K562 (cell line): Measurements from ENCODE around the gene KCNH2. TPM values are rescaled to one million over a fixed set of nuclear protein-coding genes. Genes with fewer than 3 reads are reported as not detected.

ENCODE experiments used
- ARID2 ChIP-seq: fragments of 450-650 bp; IDR thresholded peaks from 2 replicates; pipeline ENCODE4 v1.6.1; 2017; ENCODE audit warnings: antibody characterized with exemption, mild to moderate bottlenecking
- CBFB ChIP-seq: sonication (generic); formaldehyde crosslinking; IDR thresholded peaks from 2 replicates; pipeline ENCODE4 v1.4.0; 2020; ENCODE audit warnings: mild to moderate bottlenecking, missing genetic modification reagents
- CC2D1A ChIP-seq: fragments of 450-650 bp; IDR thresholded peaks from 2 replicates; pipeline ENCODE4 v1.6.1; 2017; ENCODE audit warnings: mild to moderate bottlenecking
- DIDO1 ChIP-seq: fragments of 450-650 bp; IDR thresholded peaks from 2 replicates; pipeline ENCODE4 v1.6.1; 2016; ENCODE audit warnings: low read depth, missing biosample characterization, missing genetic modification characterization
- ELF1 ChIP-seq: fragments of 200-800 bp; sonication (Bioruptor generic); IDR thresholded peaks from 2 replicates; pipeline ENCODE4 v1.6.1; 2016; ENCODE audit warnings: missing genetic modification characterization, missing compliant biosample characterization
- GATAD2B ChIP-seq: fragments of 450-650 bp; IDR thresholded peaks from 2 replicates; pipeline ENCODE4 v1.6.1; 2017; ENCODE audit warnings: mild to moderate bottlenecking, borderline replicate concordance
- KLF6 ChIP-seq: fragments of 250-450 bp; sonication (Bioruptor Pico); IDR thresholded peaks from 2 replicates; pipeline ENCODE4 v1.4.0; 2020; ENCODE audit warnings: mild to moderate bottlenecking, moderate library complexity, borderline replicate concordance
- L3MBTL2 ChIP-seq: fragments of 450-650 bp; IDR thresholded peaks from 2 replicates; pipeline ENCODE4 v1.6.1; 2016; ENCODE audit warnings: mild to moderate bottlenecking, moderate library complexity
- LCOR ChIP-seq: sonication (generic); formaldehyde crosslinking; IDR thresholded peaks from 2 replicates; pipeline ENCODE4 v1.8.0; 2022; ENCODE audit warnings: mild to moderate bottlenecking, missing genetic modification reagents
- NCOA6 ChIP-seq: fragments of 450-650 bp; IDR thresholded peaks from 2 replicates; pipeline ENCODE4 v1.6.1; 2017; ENCODE audit warnings: mild to moderate bottlenecking
- NFIX ChIP-seq: fragments of 250-450 bp; sonication (Bioruptor Pico); IDR thresholded peaks from 2 replicates; pipeline ENCODE4 v1.4.0; 2020; ENCODE audit warnings: low read depth, mild to moderate bottlenecking, moderate library complexity
- NR2F6 ChIP-seq: fragments of 450-650 bp; formaldehyde crosslinking; IDR thresholded peaks from 2 replicates; pipeline ENCODE4 v1.4.0; 2020; ENCODE audit warnings: mild to moderate bottlenecking
- NR3C1 ChIP-seq: sonication (generic); formaldehyde crosslinking; IDR thresholded peaks from 2 replicates; pipeline ENCODE4 v1.8.1; 2022; ENCODE audit warnings: missing genetic modification reagents
- PKNOX1 ChIP-seq: fragments of 450-650 bp; IDR thresholded peaks from 2 replicates; pipeline ENCODE4 v1.6.1; 2016
- POLR2H ChIP-seq: IDR thresholded peaks from 2 replicates; pipeline ENCODE4 v1.6.1; 2016; ENCODE audit warnings: missing genetic modification characterization, low read depth, mild to moderate bottlenecking, control low read depth, missing compliant biosample characterization, moderate library complexity
- RFX5 ChIP-seq: IDR thresholded peaks from 2 replicates; pipeline ENCODE4 v1.6.1; 2011; ENCODE audit warnings: low read depth, mild to moderate bottlenecking, improper control_type of control experiment, low read length
- SMAD3 ChIP-seq: fragments of 450-650 bp; formaldehyde crosslinking; conservative IDR thresholded peaks from 2 replicates; pipeline ENCODE4 v1.4.0; 2020; ENCODE audit warnings: mild to moderate bottlenecking
- SMARCA4 ChIP-seq: fragments of 450-650 bp; IDR thresholded peaks from 2 replicates; pipeline ENCODE4 v1.6.1; 2016
- SNIP1 ChIP-seq: fragments of 450-650 bp; IDR thresholded peaks from 2 replicates; pipeline ENCODE4 v1.7.1; 2017; ENCODE audit warnings: low read depth, mild to moderate bottlenecking
- SPI1 ChIP-seq: IDR thresholded peaks from 2 replicates; pipeline ENCODE4 v1.6.1; 2011; ENCODE audit warnings: low read depth, low read length, control low read depth, borderline replicate concordance
- SRSF9 ChIP-seq: fragments of 200-400 bp; formaldehyde crosslinking; IDR thresholded peaks from 2 replicates; pipeline ENCODE4 v1.6.1; 2017; ENCODE audit warnings: low read depth, low read length, borderline replicate concordance
- TCF7L2 ChIP-seq: fragments of 150-350 bp; IDR thresholded peaks from 2 replicates; pipeline ENCODE4 v1.6.1; 2016; ENCODE audit warnings: low read depth, mild to moderate bottlenecking, low read length, moderate library complexity
- TFAM ChIP-seq: fragments of 250-450 bp; sonication (Bioruptor Pico); conservative IDR thresholded peaks from 2 replicates; pipeline ENCODE4 v1.5.0; 2021; ENCODE audit warnings: mild to moderate bottlenecking, moderate library complexity
- ZBTB1 ChIP-seq: sonication (generic); formaldehyde crosslinking; IDR thresholded peaks from 2 replicates; pipeline ENCODE4 v1.8.1; 2023; ENCODE audit warnings: missing genetic modification reagents, low read depth, mild to moderate bottlenecking, borderline replicate concordance
- ZFP36 ChIP-seq: fragments of 150-350 bp; IDR thresholded peaks from 2 replicates; pipeline ENCODE4 v1.6.1; 2018; ENCODE audit warnings: low read length, low read depth; ENCODE audit not compliant: partially characterized antibody
- ZNF280B ChIP-seq: fragments of 250-450 bp; sonication (Bioruptor Pico); IDR thresholded peaks from 2 replicates; pipeline ENCODE4 v1.5.1; 2021; ENCODE audit warnings: mild to moderate bottlenecking
- polyA plus RNA-seq, 8 experiments: library from polyadenylated mRNA; depleted of rRNA in 4 of 8; stranded (reverse) in 5 of 8; unstranded in 3 of 8; fragments of >200 nt; fragmentation: Nextera tagmentation in 2 of 8; fragmentation: Illumina TruSeq in 1 of 8; extraction: Ambion mirVana in 2 of 8; extraction: Trizol in 1 of 8; gene quantifications; 2 replicates each; pipeline versions ENCODE4 v1.2.1 to v1.2.3, GENCODE V29; 2011 to 2014; ENCODE audit warnings: inconsistent platforms in 1 of 8, missing spikeins in 1 of 8
- total RNA-seq, 7 experiments: library from RNA; depleted of rRNA in 6 of 7; stranded (reverse); fragments of >200 nt in 6 of 7; fragmentation: Illumina TruSeq in 2 of 7; extraction: Trizol in 2 of 7; gene quantifications; 2 replicates each; pipeline versions ENCODE4 v1.2.1 to v1.2.3, GENCODE V29; 2011 to 2021; ENCODE audit warnings: low replicate concordance in 1 of 7
- TF ChIP-seq, protein P1 (sequence below): fragments of 450-650 bp; conservative IDR thresholded peaks from 2 replicates; pipeline ENCODE4 v1.6.1; 2016; ENCODE audit warnings: missing genetic modification characterization, low read depth, mild to moderate bottlenecking, control low read depth, missing compliant biosample characterization

The KCNH2 gene
- total and polyA plus RNA-seq, 9 of the 15 experiments (the other 6 are each of a cell fraction or from before 2014, with no cell fraction given): 18.1 to 368 (median 218) TPM

DNA sequence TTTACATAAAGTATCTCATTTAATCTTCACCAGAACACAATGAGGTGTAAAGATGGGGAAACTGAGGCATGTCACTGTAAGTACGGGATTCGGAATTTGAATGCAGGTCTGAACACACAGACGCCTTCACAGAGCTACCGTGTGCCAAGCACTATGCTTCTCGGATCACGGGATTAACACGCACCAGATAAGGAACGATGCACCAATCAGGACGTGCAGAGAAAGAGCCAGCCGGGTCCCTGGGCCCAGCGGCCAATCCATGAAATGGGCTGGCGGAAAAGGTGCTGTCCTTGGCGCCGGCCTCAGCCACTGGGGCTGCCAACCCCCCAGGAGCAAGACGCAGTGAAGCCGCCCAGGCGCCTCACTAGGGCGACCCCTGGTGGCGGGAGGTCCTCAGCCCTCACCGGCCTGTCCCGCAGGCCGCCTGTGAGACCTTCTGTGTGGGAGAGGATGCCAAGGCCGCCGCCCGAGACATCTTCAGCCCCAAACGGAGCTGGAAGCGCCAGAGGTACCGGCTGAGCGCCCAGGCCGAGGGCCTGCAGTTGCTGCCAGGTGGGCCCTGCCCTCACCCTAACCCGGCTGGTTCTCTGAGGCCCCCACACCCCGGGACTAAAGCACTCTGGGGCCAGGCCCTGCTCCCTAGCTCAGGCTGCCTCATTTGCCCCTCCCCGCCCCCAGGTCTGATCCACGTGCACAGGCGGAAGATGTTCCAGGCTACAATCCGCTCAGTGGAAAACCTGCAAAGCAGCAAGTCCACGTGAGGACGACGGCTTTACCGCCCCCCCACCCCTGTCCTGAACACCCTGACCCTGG is 30.6 kb upstream of the KCNH2 start (continued):
- TF ChIP-seq, protein P1, sequence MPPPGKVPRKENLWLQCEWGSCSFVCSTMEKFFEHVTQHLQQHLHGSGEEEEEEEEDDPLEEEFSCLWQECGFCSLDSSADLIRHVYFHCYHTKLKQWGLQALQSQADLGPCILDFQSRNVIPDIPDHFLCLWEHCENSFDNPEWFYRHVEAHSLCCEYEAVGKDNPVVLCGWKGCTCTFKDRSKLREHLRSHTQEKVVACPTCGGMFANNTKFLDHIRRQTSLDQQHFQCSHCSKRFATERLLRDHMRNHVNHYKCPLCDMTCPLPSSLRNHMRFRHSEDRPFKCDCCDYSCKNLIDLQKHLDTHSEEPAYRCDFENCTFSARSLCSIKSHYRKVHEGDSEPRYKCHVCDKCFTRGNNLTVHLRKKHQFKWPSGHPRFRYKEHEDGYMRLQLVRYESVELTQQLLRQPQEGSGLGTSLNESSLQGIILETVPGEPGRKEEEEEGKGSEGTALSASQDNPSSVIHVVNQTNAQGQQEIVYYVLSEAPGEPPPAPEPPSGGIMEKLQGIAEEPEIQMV: peak; percentile 60; the same call in 1 of the 2 replicates
- TF ChIP-seq TCF7L2: 0 out of 2 replicates have a peak, but pooled peaks have one; percentile 20
- no peak for TF ChIP-seq SMAD3 (CRISPR knock-in tag)
- TF ChIP-seq NR2F6 (CRISPR knock-in tag): no peak
- TF ChIP-seq ELF1 (tag): peak; percentile 53
- TF ChIP-seq CC2D1A: peak; percentile 94
- TF ChIP-seq L3MBTL2: peak; percentile 89
- no peak for TF ChIP-seq NR3C1
- TF ChIP-seq LCOR (CRISPR knock-in tag): peak; percentile 95
- TF ChIP-seq PKNOX1: no peak
- 0 out of 2 replicates have a peak, but pooled peaks have one; percentile 11 for TF ChIP-seq ZBTB1 (CRISPR knock-in tag)
- no peak for TF ChIP-seq RFX5
- no peak for TF ChIP-seq ZFP36
- no peak; the same call in 1 of the 2 replicates for TF ChIP-seq SMARCA4
- no peak for TF ChIP-seq POLR2H (tag)
- TF ChIP-seq ZNF280B (CRISPR knock-in tag): no peak
- TF ChIP-seq CBFB (CRISPR knock-in tag): peak; percentile 87
- TF ChIP-seq KLF6: no peak
- no peak; the same call in none of the 2 replicates for TF ChIP-seq GATAD2B
- no peak for TF ChIP-seq NFIX (CRISPR knock-in tag)
- TF ChIP-seq DIDO1: peak; percentile 82; the same call in 1 of the 2 replicates
- TF ChIP-seq TFAM (CRISPR knock-in tag): no peak
- no peak for TF ChIP-seq SRSF9
- no peak; the same call in 1 of the 2 replicates for TF ChIP-seq ARID2
- no peak for TF ChIP-seq SPI1
- TF ChIP-seq SNIP1: peak; percentile 78; the same call in 1 of the 2 replicates
- no peak for TF ChIP-seq NCOA6
